ENCODE data around the gene GPR27.
A peak's percentile ranks its signal among the peaks of the same experiment; 100 is the strongest.

Gene GPR27

GRCh38 chr3:71722693-71723092 lies 31.0 kb upstream of the GPR27 start:
- Histone ChIP-seq H4K20me1 (ENCODE audit: insufficient read depth, low read length, poor library complexity, severe bottlenecking) (no peaks in the 10 kb centered on the region), H3K4me2 (ENCODE audit: low read depth, low read length, poor library complexity, severe bottlenecking) (peak overlapping the region; percentile 89), H3F3A (ENCODE audit: low read depth) (peaks cover 4% of the 10 kb centered on the region; the same call in 1 of the 2 replicates), H3K9me2 (replicated peaks; ENCODE audit: low read depth, low read length) (no peaks in the 10 kb centered on the region), H3K36me3 (ENCODE audit: insufficient read depth, low read length) (no peaks in the 10 kb centered on the region), H3K9me3 (ENCODE audit: insufficient read depth, low read depth, low read length) (no peaks in the 10 kb centered on the region), H2AFZ (ENCODE audit: low read length) (no peak overlapping the region), H3K4me1 (ENCODE audit: insufficient read depth, low read length, poor library complexity, severe bottlenecking) (peaks cover 74% of the 10 kb centered on the region), H3K4me3 (ENCODE audit: low read length, poor library complexity, severe bottlenecking) (peak overlapping the region; percentile 76), H3K79me2 (ENCODE audit: insufficient read depth, low read length) (peaks cover 11% of the 10 kb centered on the region), H3K9ac (ENCODE audit: low read depth, low read length, poor library complexity, severe bottlenecking) (peak overlapping the region; percentile 45), H3K27me3 (ENCODE audit: insufficient read depth, low read length, poor library complexity, severe bottlenecking) (no peaks in the 10 kb centered on the region)
- no peak for TF ChIP-seq CTCF (conservative IDR thresholded peaks at IDR 0.05; ENCODE audit: low read length)
- no peak for TF ChIP-seq EZH2phosphoT487 (IDR thresholded peaks at IDR 0.05; ENCODE audit: borderline replicate concordance)

- H3K79me2 ChIP-seq (ENCODE audit: insufficient read depth, low read length), result peaks cover 11% of the 10 kb centered on the region
- peaks cover 65% of the 10 kb centered on the region for H3K4me1 ChIP-seq (ENCODE audit: insufficient read depth, low read length, poor library complexity, severe bottlenecking)
- no peaks in the 10 kb centered on the region for H3K9me2 ChIP-seq (replicated peaks; ENCODE audit: low read depth, low read length)
- no peak for TF ChIP-seq CTCF (conservative IDR thresholded peaks at IDR 0.05; ENCODE audit: low read length)
- no peak for TF ChIP-seq EZH2phosphoT487 (IDR thresholded peaks at IDR 0.05; ENCODE audit: borderline replicate concordance)
- H3K4me3 ChIP-seq (ENCODE audit: low read length, poor library complexity, severe bottlenecking), result peak overlapping the region; percentile 76
- peak overlapping the region; percentile 62 for H3K9ac ChIP-seq (ENCODE audit: low read depth, low read length, poor library complexity, severe bottlenecking)
- H2AFZ ChIP-seq (ENCODE audit: low read length), result no peak overlapping the region
- no peaks in the 10 kb centered on the region for H3K27me3 ChIP-seq (ENCODE audit: insufficient read depth, low read length, poor library complexity, severe bottlenecking)
- no peaks in the 10 kb centered on the region for H3K9me3 ChIP-seq (ENCODE audit: insufficient read depth, low read depth, low read length)
- H3F3A ChIP-seq (ENCODE audit: low read depth), result peaks cover 4% of the 10 kb centered on the region; the same call in 1 of the 2 replicates
- H4K20me1 ChIP-seq (ENCODE audit: insufficient read depth, low read length, poor library complexity, severe bottlenecking), result no peaks in the 10 kb centered on the region
- no peaks in the 10 kb centered on the region for H3K36me3 ChIP-seq (ENCODE audit: insufficient read depth, low read length)
- peak overlapping the region; percentile 89 for H3K4me2 ChIP-seq (ENCODE audit: low read depth, low read length, poor library complexity, severe bottlenecking)
Observed at GRCh38 chr3:71723452-71724170, 30.0 kb upstream of the GPR27 start.

- Histone ChIP-seq H3K27me3 (ENCODE audit: insufficient read depth, low read length, poor library complexity, severe bottlenecking) (no peaks in the 10 kb centered on the region), H3K9ac (ENCODE audit: low read depth, low read length, poor library complexity, severe bottlenecking) (peak overlapping the region; percentile 62), H3K9me2 (replicated peaks; ENCODE audit: low read depth, low read length) (no peaks in the 10 kb centered on the region), H3K4me2 (ENCODE audit: low read depth, low read length, poor library complexity, severe bottlenecking) (peak overlapping the region; percentile 89), H4K20me1 (ENCODE audit: insufficient read depth, low read length, poor library complexity, severe bottlenecking) (no peaks in the 10 kb centered on the region), H2AFZ (ENCODE audit: low read length) (peak overlapping the region; percentile 73), H3K36me3 (ENCODE audit: insufficient read depth, low read length) (no peaks in the 10 kb centered on the region), H3F3A (ENCODE audit: low read depth) (peaks cover 4% of the 10 kb centered on the region; the same call in 1 of the 2 replicates), H3K4me1 (ENCODE audit: insufficient read depth, low read length, poor library complexity, severe bottlenecking) (peaks cover 60% of the 10 kb centered on the region), H3K4me3 (ENCODE audit: low read length, poor library complexity, severe bottlenecking) (peak overlapping the region; percentile 76), H3K9me3 (ENCODE audit: insufficient read depth, low read depth, low read length) (no peaks in the 10 kb centered on the region), H3K79me2 (ENCODE audit: insufficient read depth, low read length) (peaks cover 11% of the 10 kb centered on the region)
- no peak for TF ChIP-seq CTCF (conservative IDR thresholded peaks at IDR 0.05; ENCODE audit: low read length)
- TF ChIP-seq EZH2phosphoT487 (IDR thresholded peaks at IDR 0.05; ENCODE audit: borderline replicate concordance), result no peak
Observed at GRCh38 chr3:71724171-71724453, 29.5 kb upstream of the GPR27 start.
